GM12801 (cell line): ENCODE results near the gene MOB3C.

Source experiments
- CTCF ChIP-seq: IDR thresholded peaks from one replicate; pipeline ENCODE4 v1.5.1; 2011; ENCODE audit warnings: control low read depth; ENCODE audit not compliant: insufficient read length; ENCODE audit errors: extremely low read depth

Gene MOB3C

GRCh38 chr1:46607345-46608130 is 9.1 kb downstream of the MOB3C start:
- TF ChIP-seq CTCF = no peak

- TF ChIP-seq CTCF = no peak
Measured at GRCh38 chr1:46606255-46606965, 10.2 kb downstream of the MOB3C start.

DNA sequence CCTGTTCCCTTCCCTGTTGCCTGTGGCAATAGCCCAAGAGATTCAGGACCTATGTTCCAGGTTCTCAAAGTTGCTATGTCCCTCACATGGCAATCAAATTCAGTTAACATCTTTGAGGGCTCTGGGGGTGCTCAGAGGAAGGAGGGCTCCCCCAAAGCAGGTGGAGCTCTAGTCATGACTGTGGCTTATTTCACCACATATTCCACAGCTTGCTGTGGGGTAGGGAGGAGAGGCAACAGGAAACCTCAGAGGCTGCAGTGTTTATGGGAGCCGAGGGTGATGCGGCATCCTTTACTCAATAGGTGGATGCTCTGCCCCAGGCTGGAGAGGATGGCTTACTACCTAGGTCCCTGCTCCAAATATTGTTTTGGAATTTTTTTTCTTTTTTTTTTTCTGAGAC is 11.4 kb downstream of the MOB3C start:
- no peak for TF ChIP-seq CTCF

DNA sequence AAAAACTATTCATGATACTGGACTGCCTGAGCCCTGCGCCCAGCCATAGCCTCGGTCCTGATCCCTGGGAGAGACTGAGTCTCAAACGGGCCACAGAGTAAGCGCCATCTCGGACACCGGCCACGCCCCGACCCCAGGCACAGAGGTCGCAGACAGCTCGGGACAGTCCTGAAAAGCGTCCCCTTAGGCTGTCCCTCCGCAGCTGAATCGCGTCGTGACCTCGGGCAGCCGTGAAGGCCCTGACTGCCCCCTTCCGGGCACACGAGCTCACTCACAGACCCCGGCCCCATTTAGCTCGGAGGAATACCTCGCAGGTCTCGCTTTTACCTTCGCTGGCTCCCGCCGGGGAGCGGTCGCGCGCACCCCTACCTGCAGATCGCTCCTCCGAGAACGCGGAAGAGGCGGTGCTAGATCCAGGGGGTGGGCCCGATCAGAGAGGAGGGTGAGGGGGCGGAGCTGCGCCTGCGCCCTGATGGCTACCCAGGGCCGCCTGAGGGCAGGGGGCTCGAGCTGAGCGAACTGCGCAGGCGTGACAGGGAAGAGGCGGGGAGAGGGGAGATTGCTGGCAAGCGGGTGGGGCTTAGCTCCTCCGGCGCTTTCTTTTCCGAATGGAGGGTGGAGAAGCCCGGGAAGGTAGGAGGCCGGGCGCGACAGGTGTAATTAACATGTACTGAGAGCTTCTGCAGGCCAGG is 12.6 kb downstream of the MOB3C start, which contains the start of gene MKNK1:
Gene MKNK1, minus strand, starts transcription at position 411 of the 692 bp plus-strand sequence. CDS start 20,941 bp downstream, outside the sequence.
- TF ChIP-seq CTCF = no peak

DNA sequence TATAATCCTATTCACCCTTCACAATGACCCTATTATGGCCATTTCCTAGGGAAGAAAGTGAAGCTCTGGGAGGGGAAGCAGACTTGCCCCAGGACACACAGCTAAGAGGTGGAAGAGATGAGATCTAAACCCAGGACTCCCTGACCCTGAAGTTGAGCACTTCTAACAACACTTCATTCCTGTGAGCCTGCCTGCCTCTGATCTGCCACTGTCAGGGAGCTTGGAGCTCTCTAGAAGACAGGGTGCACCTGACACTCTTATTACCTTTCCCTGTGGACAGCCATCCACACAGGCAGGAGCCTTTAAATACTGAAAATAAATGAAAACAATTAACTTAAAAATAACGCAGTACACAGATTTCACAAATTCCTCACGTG is 13.1 kb downstream of the MOB3C start:
- TF ChIP-seq CTCF = no peak

DNA sequence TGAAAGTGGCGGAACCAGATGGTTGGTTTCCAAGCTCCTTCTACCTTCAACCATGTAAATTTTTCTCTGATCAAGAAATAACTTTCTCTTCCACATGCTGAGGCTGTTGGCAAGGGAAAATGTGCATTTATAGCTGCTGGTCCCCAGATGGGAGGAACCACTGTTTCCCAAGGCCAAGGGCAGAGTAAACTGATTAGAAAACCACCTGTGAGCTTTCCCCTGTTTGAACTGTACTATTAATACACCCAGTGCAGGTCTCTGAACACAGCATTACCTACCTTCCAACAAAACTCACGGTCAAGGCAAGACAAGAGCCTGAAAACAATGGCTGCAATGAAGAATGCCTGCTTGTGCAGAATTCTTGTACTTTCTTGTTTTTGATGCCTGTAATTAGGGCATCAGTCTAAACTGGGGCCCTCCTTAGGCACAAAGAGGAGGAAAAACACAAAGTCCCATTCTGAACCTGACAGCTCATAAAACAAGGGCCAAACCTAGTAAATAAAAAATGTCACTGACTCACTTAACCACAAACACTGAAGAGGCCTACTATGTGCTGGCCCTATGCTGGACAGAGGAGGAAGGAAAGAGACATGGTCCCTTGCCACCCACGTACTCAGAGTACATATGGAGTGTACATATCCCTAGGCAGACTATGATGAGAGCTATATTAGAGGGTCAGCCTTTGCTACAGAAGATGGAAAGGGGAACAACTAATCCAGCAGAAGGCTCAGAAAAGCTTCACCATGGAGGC is 15.2 kb downstream of the MOB3C start:
- TF ChIP-seq CTCF = no peak
